B cell (primary cell): Measurements from ENCODE around the gene CAMTA1. TPM values are rescaled to one million over a fixed set of nuclear protein-coding genes. Genes with fewer than 3 reads are reported as not detected.

Source experiments
- ATAC-seq: fragments of 200-7000 bp; cut with Tn5 transposase; one replicate; pipeline ENCODE4 v1.10.0; 2021; ENCODE audit warnings: low read depth, mild to moderate bottlenecking, moderate number of reproducible peaks, moderate library complexity
- CTCF ChIA-PET: fragments of 350-600 bp; sonication (Branson Sonifier 250); formaldehyde crosslinking; loops from one replicate; lab custom pipeline; 2021; ENCODE audit warnings: antibody characterized with exemption, inconsistent platforms; lab: Charles Lee
- POLR2A ChIA-PET: fragments of 350-600 bp; sonication (Branson Sonifier 250); formaldehyde crosslinking; loops from one replicate; lab custom pipeline; 2021; ENCODE audit warnings: antibody characterized with exemption; lab: Charles Lee
- DNase-seq: peaks from one replicate; pipeline ENCODE4 v3.0.0; 2013
- H2AFZ ChIP-seq: 2 replicates; pipeline ENCODE4 v1.6.1; 2012; ENCODE audit warnings: mild to moderate bottlenecking, low read depth, low read length; ENCODE audit not compliant: insufficient read depth, poor library complexity, severe bottlenecking
- H3K27ac ChIP-seq, 2 donors: 1 replicate in 1 of 2; 2 replicates in 1 of 2; pipeline ENCODE4 v1.5.1; 2012 to 2013; ENCODE audit warnings: low read length in 2 of 2, mild to moderate bottlenecking in 2 of 2, moderate library complexity in 1 of 2
- H3K27me3 ChIP-seq, 4 experiments: fragments of 200-600 bp in 1 of 4; sonication (generic) in 1 of 4; replicated peaks in 1 of 4; 1 replicate in 2 of 4; 2 replicates in 2 of 4; pipeline versions ENCODE4 v1.6.1 to v1.7.0; 2013 to 2016; ENCODE audit warnings: low read length in 3 of 4, mild to moderate bottlenecking in 2 of 4, mixed read lengths in 1 of 4, moderate library complexity in 1 of 4; ENCODE audit not compliant: insufficient read depth in 4 of 4, control insufficient read depth in 3 of 4; ENCODE audit errors: control extremely low read depth in 1 of 4
- H3K36me3 ChIP-seq, 2 experiments: replicated peaks in 1 of 2; 1 replicate in 1 of 2; 2 replicates in 1 of 2; pipeline versions ENCODE4 v1.6.1 to v1.7.1; 2013; ENCODE audit warnings: low read length in 1 of 2; ENCODE audit not compliant: insufficient read depth in 2 of 2, control insufficient read depth in 1 of 2; ENCODE audit errors: control extremely low read depth in 1 of 2, extremely low read depth in 1 of 2
- H3K4me1 ChIP-seq, 2 donors: fragments of 200-600 bp in 1 of 2; sonication (generic) in 1 of 2; 1 replicate in 1 of 2; 2 replicates in 1 of 2; pipeline versions ENCODE4 v1.5.1 to v1.6.1; 2013 to 2017; ENCODE audit warnings: low read length in 2 of 2; ENCODE audit not compliant: control insufficient read depth in 2 of 2, insufficient read depth in 2 of 2
- H3K4me2 ChIP-seq: replicated peaks from 2 replicates; pipeline ENCODE3; 2012; ENCODE audit warnings: mild to moderate bottlenecking, low read depth, low read length; ENCODE audit not compliant: poor library complexity, severe bottlenecking
- H3K4me3 ChIP-seq, 5 experiments: fragments of 200-600 bp in 1 of 5; sonication (generic) in 1 of 5; 1 replicate in 3 of 5; 2 replicates in 2 of 5; pipeline versions ENCODE4 v1.5.1 to v1.7.0; 2011 to 2016; ENCODE audit warnings: low read length in 4 of 5, mild to moderate bottlenecking in 4 of 5, low read depth in 2 of 5, control low read depth in 1 of 5, moderate library complexity in 1 of 5; ENCODE audit not compliant: insufficient read depth in 1 of 5; ENCODE audit errors: control extremely low read depth in 1 of 5, extremely low read depth in 1 of 5
- H3K79me2 ChIP-seq: fragments of 200-600 bp; sonication (generic); one replicate; pipeline ENCODE4 v1.6.0; 2016; ENCODE audit warnings: low read length; ENCODE audit not compliant: control insufficient read depth, insufficient read depth
- H3K9ac ChIP-seq: fragments of 200-600 bp; sonication (generic); 2 replicates; pipeline ENCODE4 v1.6.1; 2017; ENCODE audit warnings: mild to moderate bottlenecking, low read length, moderate library complexity
- H3K9me3 ChIP-seq, 3 donors: one replicate each; pipeline versions ENCODE4 v1.6.1 to v1.7.1; 2013; ENCODE audit warnings: low read length in 2 of 3; ENCODE audit not compliant: control insufficient read depth in 2 of 3, insufficient read depth in 1 of 3; ENCODE audit errors: control extremely low read depth in 1 of 3
- H4K20me1 ChIP-seq: 2 replicates; pipeline ENCODE4 v1.6.0; 2012; ENCODE audit warnings: mild to moderate bottlenecking, low read length; ENCODE audit not compliant: insufficient read depth, control insufficient read depth, poor library complexity, severe bottlenecking
- H3K27ac Mint-ChIP-seq: one replicate; pipeline ENCODE4 v1.8.0; 2021; ENCODE audit warnings: mixed read lengths
- H3K27me3 Mint-ChIP-seq: one replicate; pipeline ENCODE4 v1.8.0; 2021; ENCODE audit warnings: mixed read lengths
- H3K4me1 Mint-ChIP-seq: one replicate; pipeline ENCODE4 v1.8.0; 2021; ENCODE audit warnings: mixed read lengths
- H3K4me3 Mint-ChIP-seq: one replicate; pipeline ENCODE4 v1.8.0; 2021; ENCODE audit warnings: mixed read lengths
- H3K9me3 Mint-ChIP-seq: one replicate; pipeline ENCODE4 v1.8.0; 2022; ENCODE audit warnings: mixed read lengths; ENCODE audit not compliant: insufficient read depth
- EZH2 ChIP-seq: IDR thresholded peaks from 2 replicates; pipeline ENCODE4 v1.6.1; 2012; ENCODE audit warnings: borderline replicate concordance, low read depth, mild to moderate bottlenecking, moderate library complexity, low read length; ENCODE audit not compliant: insufficient read depth, poor library complexity, severe bottlenecking
- WGBS: methylation state at CpG from one replicate; pipeline ENCODE4 v1.1.5; 2013; ENCODE audit warnings: missing lambda C conversion rate; ENCODE audit not compliant: insufficient coverage; 5-methylcytosine and 5-hydroxymethylcytosine counted together
- intact Hi-C: fragments of 100-400 bp; cut with micrococcal nuclease; formaldehyde crosslinking; loops from one replicate; pipeline ENCODE4 v1.10.0; 2022
- polyA plus RNA-seq: library from polyadenylated mRNA; depleted of rRNA; stranded (reverse); fragments of >200 nt; gene quantifications from 2 replicates; pipeline ENCODE4 v1.2.3, GENCODE V29; 2012
- total RNA-seq, 2 donors: library from RNA; stranded (reverse); fragments of 120-200 nt in 1 of 2; gene quantifications; 1 replicate in 1 of 2; 2 replicates in 1 of 2; pipeline versions ENCODE4 v1.2.3 to v1.2.4, GENCODE V29; 2013 to 2022
- TF ChIP-seq, protein P1 (sequence below): fragments of 200-600 bp; IDR thresholded peaks from one replicate; pipeline ENCODE4 v1.8.0; 2022; ENCODE audit warnings: antibody characterized with exemption, mild to moderate bottlenecking

Gene CAMTA1
- total and polyA plus RNA-seq, 2 donors (not counting 1 experiment from before 2014, with no cell fraction given) = 42.2 to 45.7 TPM

DNA sequence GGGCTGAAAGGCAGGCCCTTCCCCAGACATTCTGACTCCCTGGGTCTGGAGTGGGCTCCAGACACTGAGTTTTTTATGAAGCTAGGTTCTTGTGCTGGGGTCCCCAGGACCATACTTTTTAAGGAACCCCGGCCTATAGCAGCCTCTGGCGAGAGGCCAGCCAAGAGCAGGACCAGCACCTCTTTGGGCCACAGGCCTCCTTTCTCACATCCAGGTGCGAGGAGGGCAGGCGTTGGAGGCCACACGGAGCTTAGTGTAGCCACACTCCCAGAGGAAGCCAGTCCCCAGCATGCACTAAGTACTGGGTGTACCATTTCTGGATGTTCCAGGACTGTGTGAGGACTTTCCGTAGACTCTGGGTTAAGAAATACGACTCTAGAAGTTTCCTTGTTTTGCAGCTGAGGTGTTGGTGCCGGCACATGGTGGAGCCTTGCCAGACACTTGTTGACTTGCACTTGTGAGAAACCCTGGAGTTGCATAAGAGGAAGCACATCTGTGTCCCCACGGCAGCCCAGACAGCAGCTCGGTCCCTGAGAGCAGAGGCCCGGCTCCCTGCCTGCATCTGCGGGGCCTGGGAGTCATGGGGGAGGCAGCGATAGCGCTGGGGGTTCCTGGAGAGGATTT is 863.6 kb downstream of the CAMTA1 start:
- no peak for ATAC-seq
- CTCF ChIA-PET = interaction anchor here (0.8 to 2.1 kb wide), 4 partner anchors 11 to 929 kb away, joined by 3 to 14 read pairs (median 4); no protein-coding TSS in a partner anchor
- WGBS = 15% methylated on average over 10 of the region's 14 CpGs
- Histone ChIP-seq H4K20me1 (no peaks in the 10 kb centered on the region), H3K4me2 (no peak overlapping the region), H3K9me3 (peaks cover 0 to 14% (median 0%) of the 10 kb centered on the region in 3 donors), H3K36me3 (no peaks in the 10 kb centered on the region), H3K79me2 (no peaks in the 10 kb centered on the region), H3K4me1 (no peaks in the 10 kb centered on the region), H3K27me3 (peaks cover 0 to 2% (median 0%) of the 10 kb centered on the region in 4 experiments), H3K9ac (no peak overlapping the region), H3K4me3 (no peak overlapping the region), H3K27ac (no peak overlapping the region), H2AFZ (no peak overlapping the region)
- Mint-ChIP-seq H3K4me1 (no peaks in the 10 kb centered on the region), H3K27me3 (peaks cover 4% of the 10 kb centered on the region), H3K9me3 (peaks cover 5% of the 10 kb centered on the region), H3K4me3 (no peak overlapping the region), H3K27ac (no peak overlapping the region)
- TF ChIP-seq, protein P1, sequence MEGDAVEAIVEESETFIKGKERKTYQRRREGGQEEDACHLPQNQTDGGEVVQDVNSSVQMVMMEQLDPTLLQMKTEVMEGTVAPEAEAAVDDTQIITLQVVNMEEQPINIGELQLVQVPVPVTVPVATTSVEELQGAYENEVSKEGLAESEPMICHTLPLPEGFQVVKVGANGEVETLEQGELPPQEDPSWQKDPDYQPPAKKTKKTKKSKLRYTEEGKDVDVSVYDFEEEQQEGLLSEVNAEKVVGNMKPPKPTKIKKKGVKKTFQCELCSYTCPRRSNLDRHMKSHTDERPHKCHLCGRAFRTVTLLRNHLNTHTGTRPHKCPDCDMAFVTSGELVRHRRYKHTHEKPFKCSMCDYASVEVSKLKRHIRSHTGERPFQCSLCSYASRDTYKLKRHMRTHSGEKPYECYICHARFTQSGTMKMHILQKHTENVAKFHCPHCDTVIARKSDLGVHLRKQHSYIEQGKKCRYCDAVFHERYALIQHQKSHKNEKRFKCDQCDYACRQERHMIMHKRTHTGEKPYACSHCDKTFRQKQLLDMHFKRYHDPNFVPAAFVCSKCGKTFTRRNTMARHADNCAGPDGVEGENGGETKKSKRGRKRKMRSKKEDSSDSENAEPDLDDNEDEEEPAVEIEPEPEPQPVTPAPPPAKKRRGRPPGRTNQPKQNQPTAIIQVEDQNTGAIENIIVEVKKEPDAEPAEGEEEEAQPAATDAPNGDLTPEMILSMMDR = no peak
- TF ChIP-seq EZH2 = no peak
- POLR2A ChIA-PET = no interaction called here
- intact Hi-C loops = loop anchor here (5.0 kb wide), 1 partner anchor 607 kb away; no protein-coding TSS in a partner anchor
- DNase-seq = no peak

DNA sequence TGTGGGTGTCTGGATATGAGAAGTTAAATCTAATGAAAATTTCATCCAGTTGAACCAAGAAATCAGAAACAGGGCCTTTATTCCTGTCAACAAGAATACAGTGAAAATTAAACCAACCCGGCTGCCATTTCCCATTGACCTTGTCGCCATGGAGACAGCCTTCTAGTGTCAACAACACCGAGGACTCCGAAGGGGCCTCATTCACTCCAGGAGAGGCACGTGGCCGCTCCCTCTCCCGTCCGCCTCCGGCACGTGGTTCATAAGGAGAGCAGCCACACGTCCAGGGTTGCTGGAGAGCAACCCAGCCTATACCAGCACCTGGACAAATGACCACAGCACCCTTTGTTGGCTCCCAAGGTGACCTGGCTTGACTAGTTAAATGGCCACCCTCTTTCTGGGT is 865.5 kb downstream of the CAMTA1 start:
- 91% methylated on average over 11 of the region's 11 CpGs for WGBS
- intact Hi-C loops = no loop called here
- no peak overlapping the region for H3K4me2 ChIP-seq
- Mint-ChIP-seq H3K4me1 (no peaks in the 10 kb centered on the region), H3K27me3 (no peaks in the 10 kb centered on the region), H3K9me3 (no peaks in the 10 kb centered on the region), H3K27ac (no peak overlapping the region), H3K4me3 (no peak overlapping the region)
- H3K4me1 ChIP-seq = no peaks in the 10 kb centered on the region
- H3K9me3 ChIP-seq = peaks cover 0 to 10% (median 0%) of the 10 kb centered on the region in 3 donors
- POLR2A ChIA-PET = no interaction called here
- CTCF ChIA-PET = no interaction called here
- H3K27ac ChIP-seq = no peak overlapping the region
- H3K79me2 ChIP-seq = no peaks in the 10 kb centered on the region
- no peaks in the 10 kb centered on the region for H3K36me3 ChIP-seq
- no peaks in the 10 kb centered on the region for H4K20me1 ChIP-seq
- ATAC-seq (no peak), DNase-seq (no peak)
- H3K4me3 ChIP-seq = no peak overlapping the region
- peaks cover 0 to 2% (median 0%) of the 10 kb centered on the region in 4 experiments for H3K27me3 ChIP-seq
- H3K9ac ChIP-seq = no peak overlapping the region
- TF ChIP-seq EZH2 = no peak
- TF ChIP-seq, protein P1 = no peak
- no peak overlapping the region for H2AFZ ChIP-seq
